Trophoblast cell (in vitro differentiated cells and primary cell): Measurements from ENCODE around the gene WNK2.
A peak's percentile ranks its signal among the peaks of the same experiment; 100 is the strongest.

Experiments
- DNase-seq, 2 donors: peaks; one replicate each; pipeline ENCODE4 v3.0.0-alpha.2; 2016
- H2AFZ ChIP-seq: 2 replicates; pipeline ENCODE4 v1.6.1; 2013; ENCODE audit warnings: low read length, moderate library complexity, mild to moderate bottlenecking; ENCODE audit not compliant: insufficient read depth, poor library complexity
- H2AK5ac ChIP-seq: 2 replicates; pipeline ENCODE4 v1.6.1; 2013; ENCODE audit warnings: mild to moderate bottlenecking, low read length
- H2BK120ac ChIP-seq: 2 replicates; pipeline ENCODE4 v1.6.1; 2013; ENCODE audit warnings: low read length, mild to moderate bottlenecking, moderate library complexity; ENCODE audit not compliant: insufficient read depth, poor library complexity
- H2BK12ac ChIP-seq: 2 replicates; pipeline ENCODE4 v1.6.1; 2013; ENCODE audit warnings: mild to moderate bottlenecking, low read length, moderate library complexity
- H2BK5ac ChIP-seq: 2 replicates; pipeline ENCODE4 v1.6.1; 2013; ENCODE audit warnings: low read length, low read depth, moderate library complexity, mild to moderate bottlenecking; ENCODE audit not compliant: poor library complexity
- H3K14ac ChIP-seq: 2 replicates; pipeline ENCODE4 v1.6.1; 2013; ENCODE audit warnings: mild to moderate bottlenecking, low read length
- H3K18ac ChIP-seq: 2 replicates; pipeline ENCODE4 v1.6.1; 2013; ENCODE audit warnings: mild to moderate bottlenecking, low read length
- H3K23ac ChIP-seq: 2 replicates; pipeline ENCODE4 v1.6.1; 2013; ENCODE audit warnings: low read length
- H3K27ac ChIP-seq: 2 replicates; pipeline ENCODE4 v1.5.1; 2013; ENCODE audit warnings: low read depth, mild to moderate bottlenecking, inconsistent platforms, low read length, moderate library complexity
- H3K27me3 ChIP-seq: 2 replicates; pipeline ENCODE4 v1.6.1; 2013; ENCODE audit warnings: inconsistent platforms, mild to moderate bottlenecking, low read length, moderate library complexity; ENCODE audit not compliant: insufficient read depth
- H3K36me3 ChIP-seq, 2 experiments: 1 replicate in 1 of 2; 2 replicates in 1 of 2; pipeline ENCODE4 v1.6.1; 2013; ENCODE audit warnings: low read length in 2 of 2, mild to moderate bottlenecking in 2 of 2, moderate library complexity in 1 of 2; ENCODE audit not compliant: insufficient read depth in 2 of 2, control insufficient read depth in 1 of 2
- H3K4ac ChIP-seq: 2 replicates; pipeline ENCODE4 v1.6.1; 2013; ENCODE audit warnings: low read depth, mild to moderate bottlenecking, low read length, moderate library complexity
- H3K4me1 ChIP-seq, 2 experiments: 1 replicate in 1 of 2; 2 replicates in 1 of 2; pipeline ENCODE4 v1.6.1; 2013; ENCODE audit warnings: low read length in 2 of 2, mild to moderate bottlenecking in 2 of 2, moderate library complexity in 1 of 2; ENCODE audit not compliant: insufficient read depth in 2 of 2, control insufficient read depth in 1 of 2
- H3K4me2 ChIP-seq: 2 replicates; pipeline ENCODE4 v1.6.1; 2013; ENCODE audit warnings: inconsistent platforms, mild to moderate bottlenecking, low read length, moderate library complexity
- H3K4me3 ChIP-seq: 2 replicates; pipeline ENCODE4 v1.5.1; 2013; ENCODE audit warnings: mild to moderate bottlenecking, low read depth, low read length, inconsistent platforms
- H3K79me1 ChIP-seq: one replicate; pipeline ENCODE4 v1.6.1; 2013; ENCODE audit warnings: low read length
- H3K79me2 ChIP-seq: 2 replicates; pipeline ENCODE4 v1.6.1; 2013; ENCODE audit warnings: low read length, mild to moderate bottlenecking; ENCODE audit not compliant: control insufficient read depth, insufficient read depth, poor library complexity
- H3K9ac ChIP-seq: 2 replicates; pipeline ENCODE4 v1.6.1; 2013; ENCODE audit warnings: mild to moderate bottlenecking, low read length
- H3K9me3 ChIP-seq: 2 replicates; pipeline ENCODE4 v1.6.1; 2013; ENCODE audit warnings: low read depth, mild to moderate bottlenecking, control low read depth, inconsistent platforms, low read length; ENCODE audit not compliant: insufficient read depth
- H4K12ac ChIP-seq: 2 replicates; pipeline ENCODE4 v1.6.1; 2013; ENCODE audit warnings: low read depth, mild to moderate bottlenecking, low read length, moderate library complexity
- H4K8ac ChIP-seq: 2 replicates; pipeline ENCODE4 v1.6.1; 2013; ENCODE audit warnings: low read depth, mild to moderate bottlenecking, low read length, moderate library complexity
- H4K91ac ChIP-seq: one replicate; pipeline ENCODE4 v1.6.1; 2013; ENCODE audit warnings: low read depth, mild to moderate bottlenecking, low read length, moderate library complexity
- WGBS: extraction: QIAGEN DNeasy Blood & Tissue Kit; methylation state at CpG from one replicate; pipeline ENCODE4 v1.1.7; 2013; ENCODE audit warnings: missing lambda C conversion rate; ENCODE audit not compliant: insufficient read length, insufficient coverage; ENCODE audit errors: extremely low coverage; 5-methylcytosine and 5-hydroxymethylcytosine counted together

The WNK2 gene

GRCh38 chr9:93170571-93170970, 13.4 kb upstream of the WNK2 start:
- no CpG with 5 or more reads among the region's 8 CpGs for WGBS

GRCh38 chr9:93171261-93171990, 12.5 kb upstream of the WNK2 start:
- H4K8ac ChIP-seq: no peak overlapping the region
- H3K4ac ChIP-seq: no peak overlapping the region
- no peak overlapping the region for H3K9ac ChIP-seq
- no peak overlapping the region for H4K91ac ChIP-seq
- H3K4me1 ChIP-seq: peaks cover 5 to 11% of the 10 kb centered on the region in 2 experiments
- H2BK12ac ChIP-seq: no peak overlapping the region
- no peak overlapping the region for H3K27ac ChIP-seq
- no peak overlapping the region for H2BK5ac ChIP-seq
- H3K79me2 ChIP-seq: no peaks in the 10 kb centered on the region
- H2BK120ac ChIP-seq: no peak overlapping the region
- H3K18ac ChIP-seq: no peak overlapping the region
- H3K79me1 ChIP-seq: peaks cover 3% of the 10 kb centered on the region
- no peak for DNase-seq
- no peak overlapping the region for H2AFZ ChIP-seq
- H3K4me3 ChIP-seq: no peak overlapping the region
- H3K23ac ChIP-seq: no peak overlapping the region
- H4K12ac ChIP-seq: no peak overlapping the region
- no peaks in the 10 kb centered on the region for H3K36me3 ChIP-seq
- H3K9me3 ChIP-seq: peaks cover 3% of the 10 kb centered on the region
- H3K4me2 ChIP-seq: no peak overlapping the region
- H2AK5ac ChIP-seq: no peak overlapping the region
- no peak overlapping the region for H3K14ac ChIP-seq
- no peaks in the 10 kb centered on the region for H3K27me3 ChIP-seq
- no CpG with 5 or more reads among the region's 8 CpGs for WGBS

More at GRCh38 chr9:93170571-93170970, 13.4 kb upstream of the WNK2 start:
- H2BK12ac ChIP-seq: no peak overlapping the region
- no peak overlapping the region for H3K9ac ChIP-seq
- H4K12ac ChIP-seq: no peak overlapping the region
- peaks cover 3% of the 10 kb centered on the region for H3K79me1 ChIP-seq
- H3K23ac ChIP-seq: no peak overlapping the region
- no peaks in the 10 kb centered on the region for H3K27me3 ChIP-seq
- no peak for DNase-seq
- no peak overlapping the region for H4K91ac ChIP-seq
- no peaks in the 10 kb centered on the region for H3K79me2 ChIP-seq
- no peak overlapping the region for H3K4ac ChIP-seq
- H2AK5ac ChIP-seq: no peak overlapping the region
- H3K4me3 ChIP-seq: no peak overlapping the region
- H3K4me2 ChIP-seq: no peak overlapping the region
- H3K27ac ChIP-seq: no peak overlapping the region
- no peak overlapping the region for H2BK120ac ChIP-seq
- no peak overlapping the region for H4K8ac ChIP-seq
- no peak overlapping the region for H2AFZ ChIP-seq
- H2BK5ac ChIP-seq: no peak overlapping the region
- no peak overlapping the region for H3K18ac ChIP-seq
- peaks cover 5 to 11% of the 10 kb centered on the region in 2 experiments for H3K4me1 ChIP-seq
- H3K36me3 ChIP-seq: no peaks in the 10 kb centered on the region
- H3K9me3 ChIP-seq: peaks cover 3% of the 10 kb centered on the region
- H3K14ac ChIP-seq: no peak overlapping the region

GRCh38 chr9:93172666-93173364, 11.1 kb upstream of the WNK2 start:
- no peaks in the 10 kb centered on the region for H3K79me2 ChIP-seq
- no peak for DNase-seq
- peaks cover 3% of the 10 kb centered on the region for H3K9me3 ChIP-seq
- no peak overlapping the region for H2BK5ac ChIP-seq
- no peak overlapping the region for H2BK12ac ChIP-seq
- H2BK120ac ChIP-seq: no peak overlapping the region
- no peaks in the 10 kb centered on the region for H3K36me3 ChIP-seq
- H4K91ac ChIP-seq: no peak overlapping the region
- H2AK5ac ChIP-seq: no peak overlapping the region
- WGBS: no CpG with 5 or more reads among the region's 20 CpGs
- no peak overlapping the region for H4K8ac ChIP-seq
- no peak overlapping the region for H3K4ac ChIP-seq
- no peak overlapping the region for H3K4me2 ChIP-seq
- H2AFZ ChIP-seq: no peak overlapping the region
- no peak overlapping the region for H3K9ac ChIP-seq
- H3K14ac ChIP-seq: no peak overlapping the region
- H3K23ac ChIP-seq: no peak overlapping the region
- no peaks in the 10 kb centered on the region for H3K27me3 ChIP-seq
- H3K4me1 ChIP-seq: peaks cover 2 to 11% of the 10 kb centered on the region in 2 experiments
- no peak overlapping the region for H3K18ac ChIP-seq
- H3K79me1 ChIP-seq: peaks cover 1% of the 10 kb centered on the region
- no peak overlapping the region for H3K4me3 ChIP-seq
- H4K12ac ChIP-seq: no peak overlapping the region
- H3K27ac ChIP-seq: no peak overlapping the region

GRCh38 chr9:93173365-93174051, 10.4 kb upstream of the WNK2 start:
- H3K18ac ChIP-seq: no peak overlapping the region
- no peak overlapping the region for H4K91ac ChIP-seq
- WGBS: no CpG with 5 or more reads among the region's 12 CpGs
- no peak overlapping the region for H2BK120ac ChIP-seq
- no peak overlapping the region for H3K4ac ChIP-seq
- peaks cover 3% of the 10 kb centered on the region for H3K9me3 ChIP-seq
- no peak overlapping the region for H3K27ac ChIP-seq
- H3K79me2 ChIP-seq: no peaks in the 10 kb centered on the region
- H3K9ac ChIP-seq: no peak overlapping the region
- peaks cover 1% of the 10 kb centered on the region for H3K79me1 ChIP-seq
- H3K23ac ChIP-seq: no peak overlapping the region
- no peaks in the 10 kb centered on the region for H3K36me3 ChIP-seq
- no peak overlapping the region for H4K12ac ChIP-seq
- H2BK5ac ChIP-seq: no peak overlapping the region
- no peaks in the 10 kb centered on the region for H3K27me3 ChIP-seq
- peak in 1 of 2 donors; percentile 40 for DNase-seq
- peaks cover 2 to 11% of the 10 kb centered on the region in 2 experiments for H3K4me1 ChIP-seq
- no peak overlapping the region for H2AFZ ChIP-seq
- no peak overlapping the region for H3K4me2 ChIP-seq
- no peak overlapping the region for H4K8ac ChIP-seq
- no peak overlapping the region for H3K14ac ChIP-seq
- no peak overlapping the region for H2BK12ac ChIP-seq
- H3K4me3 ChIP-seq: no peak overlapping the region
- H2AK5ac ChIP-seq: no peak overlapping the region
